COLO668 (cell line): ENCODE data around the gene AGPS.

ENCODE experiments used
- DNase-seq: peaks from one replicate; lab custom pipeline; 2025; ENCODE audit not compliant: unreplicated experiment; lab: John Stamatoyannopoulos, UW

The AGPS gene

DNA sequence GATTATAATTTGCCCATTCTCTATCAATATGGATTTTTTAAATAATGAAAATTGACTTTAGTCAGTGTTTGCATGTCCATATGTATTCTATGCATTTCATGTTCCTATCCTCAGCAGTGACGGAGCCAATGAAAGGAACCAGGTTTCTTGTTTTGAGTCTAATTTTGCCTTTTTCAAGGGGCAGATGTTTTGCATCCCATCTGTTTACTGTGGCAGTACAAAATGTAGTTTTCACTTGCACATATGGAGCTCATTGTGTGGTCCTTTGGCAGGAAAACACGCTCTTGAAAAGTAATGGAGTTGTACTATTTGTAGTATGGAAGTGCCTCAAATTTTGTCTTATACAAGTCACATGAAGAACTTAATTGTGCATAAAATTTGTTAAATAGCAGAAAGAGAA lies 127.8 kb downstream of the AGPS start:
- no peak for DNase-seq

GRCh38 chr2:177523781-177524180 lies 131.2 kb downstream of the AGPS start:
- DNase-seq: no peak

DNA sequence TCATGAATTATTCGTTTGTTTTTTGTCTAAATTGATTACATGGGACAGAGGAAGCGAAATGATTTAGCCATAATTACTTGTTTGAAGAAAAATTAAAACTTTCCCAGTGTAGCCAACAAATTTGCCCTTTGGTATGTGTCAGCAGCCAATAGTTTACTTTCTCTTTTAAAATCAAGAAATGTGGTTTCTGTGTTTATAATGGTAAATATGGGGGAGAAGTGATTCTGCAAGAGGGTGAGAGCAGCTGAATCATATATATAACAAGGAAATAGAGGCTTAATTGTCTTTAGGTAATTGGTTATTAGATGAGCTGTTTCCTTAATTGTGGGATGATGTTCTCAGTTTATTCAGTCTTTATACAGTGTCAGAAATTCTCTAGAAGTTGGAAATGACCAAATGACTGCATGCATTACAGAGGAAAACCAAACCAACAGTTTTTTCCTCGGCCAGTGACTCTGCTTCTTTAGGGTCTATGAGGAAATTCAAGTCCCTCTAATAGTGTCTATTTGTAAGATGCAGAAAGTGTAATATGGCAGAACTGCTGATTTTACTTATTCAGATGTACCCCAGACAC lies 132.9 kb downstream of the AGPS start:
- no peak for DNase-seq

- DNase-seq: no peak
Observed at GRCh38 chr2:177528351-177528933, 135.9 kb downstream of the AGPS start.

DNA sequence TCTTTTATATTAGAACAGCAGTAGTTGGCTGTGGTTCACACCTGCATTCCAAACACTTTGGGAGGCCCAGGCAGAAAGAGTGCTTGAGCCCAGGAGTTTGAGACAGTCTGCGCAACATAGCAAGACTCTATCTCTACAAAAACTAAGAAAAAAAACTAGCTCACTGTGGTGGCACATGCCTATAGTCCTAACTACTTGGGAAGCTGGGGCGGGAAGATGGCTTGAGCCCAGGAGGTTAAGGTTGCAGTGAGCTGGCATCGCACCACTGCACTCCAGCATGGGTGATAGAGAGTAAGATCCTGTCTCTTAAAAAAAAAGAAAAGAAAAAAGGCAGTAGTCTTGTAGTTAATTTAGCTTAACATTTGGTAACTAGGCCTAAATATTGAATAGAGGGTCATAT lies 136.6 kb downstream of the AGPS start:
- DNase-seq: no peak

DNA sequence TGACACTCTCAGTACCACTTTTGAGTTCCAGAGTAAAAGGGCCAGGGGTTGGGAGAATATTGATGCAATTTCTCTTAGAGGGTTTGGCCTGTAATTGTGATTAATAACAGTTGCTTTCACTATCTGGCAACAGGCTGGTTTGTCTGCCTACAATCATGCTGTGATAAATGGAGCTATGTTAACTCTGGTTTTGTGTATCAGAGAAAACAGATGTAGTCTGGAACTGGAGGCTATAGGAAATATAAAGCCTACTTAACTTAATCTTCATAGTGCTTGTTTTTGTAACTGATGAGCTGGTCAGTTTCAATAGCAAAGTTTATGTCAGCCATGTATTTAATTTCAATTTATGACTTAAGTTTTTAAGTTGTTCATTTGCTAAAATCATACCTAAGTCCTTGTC lies 138.0 kb downstream of the AGPS start:
- no peak for DNase-seq

GRCh38 chr2:177531706-177532105 lies 139.1 kb downstream of the AGPS start:
- DNase-seq: no peak

GRCh38 chr2:177532567-177532966 lies 140.0 kb downstream of the AGPS start:
- DNase-seq: no peak

DNA sequence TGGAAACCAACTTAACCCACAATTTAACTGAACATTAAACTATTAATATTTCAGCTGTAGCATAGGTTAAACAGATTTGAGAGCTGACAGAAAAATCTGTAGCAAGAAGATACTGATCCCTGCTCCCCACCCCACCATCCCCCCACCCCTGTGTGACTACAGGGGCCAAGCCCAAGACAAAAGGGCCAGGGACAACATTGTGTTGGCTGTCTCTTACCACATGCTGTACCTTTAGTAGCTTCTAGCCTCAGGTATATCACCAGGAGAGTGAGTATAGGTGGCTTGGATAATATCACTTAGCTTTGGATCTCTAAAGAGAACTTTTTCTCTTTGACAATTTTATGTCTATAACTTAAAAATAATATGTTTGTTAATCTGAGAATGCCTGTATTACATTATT lies 140.7 kb downstream of the AGPS start:
- no peak for DNase-seq

DNA sequence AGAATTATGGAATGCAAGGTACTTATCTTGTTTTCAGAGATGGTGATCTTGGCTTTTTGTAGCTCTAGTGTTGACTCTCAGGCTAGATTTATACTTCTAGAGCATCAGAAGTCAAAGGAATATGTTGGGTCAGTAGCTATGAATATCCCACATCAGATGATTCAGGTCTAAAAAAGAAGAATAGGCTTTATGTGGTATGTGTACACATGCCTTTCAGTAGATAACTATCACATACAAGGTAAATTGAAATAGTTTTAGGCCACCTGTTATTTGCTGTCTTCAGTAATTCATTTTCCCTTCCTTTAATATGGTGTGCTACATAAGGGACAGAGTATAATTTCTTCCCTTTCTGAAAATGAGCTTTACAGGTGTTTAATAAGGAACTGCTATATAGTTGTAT lies 142.4 kb downstream of the AGPS start:
- DNase-seq: no peak

DNA sequence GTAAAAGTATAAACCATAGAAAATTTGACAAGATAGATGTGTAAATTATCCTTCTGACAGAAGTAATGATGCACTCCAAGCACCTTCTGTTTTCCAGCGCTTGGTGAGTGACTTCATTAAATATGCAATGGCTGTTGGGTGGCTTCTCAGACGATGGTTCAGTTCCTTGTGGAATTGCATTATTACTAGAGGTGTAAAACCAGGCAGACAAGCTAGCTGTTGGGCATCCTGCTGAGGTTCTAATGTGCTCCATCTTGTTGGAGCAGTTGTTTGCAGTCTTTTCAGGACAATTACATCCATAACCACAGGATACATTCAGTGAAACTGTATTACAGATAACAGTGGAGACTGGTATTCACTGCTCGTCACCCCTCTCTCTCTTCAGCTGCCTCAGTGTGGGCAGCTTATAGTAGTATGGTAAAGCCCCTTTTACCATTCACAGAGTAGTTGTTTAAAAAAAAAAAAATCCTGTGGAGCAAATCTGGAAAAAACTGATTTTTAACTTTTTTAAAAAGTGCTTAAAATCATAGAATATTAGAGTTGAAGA lies 143.5 kb downstream of the AGPS start:
- no peak for DNase-seq

- DNase-seq: no peak
Observed at GRCh38 chr2:177537213-177537612, 144.6 kb downstream of the AGPS start.

- DNase-seq: no peak
Observed at GRCh38 chr2:177537636-177538035, 145.1 kb downstream of the AGPS start.

- no peak for DNase-seq
Observed at GRCh38 chr2:177538323-177538722, 145.8 kb downstream of the AGPS start.

DNA sequence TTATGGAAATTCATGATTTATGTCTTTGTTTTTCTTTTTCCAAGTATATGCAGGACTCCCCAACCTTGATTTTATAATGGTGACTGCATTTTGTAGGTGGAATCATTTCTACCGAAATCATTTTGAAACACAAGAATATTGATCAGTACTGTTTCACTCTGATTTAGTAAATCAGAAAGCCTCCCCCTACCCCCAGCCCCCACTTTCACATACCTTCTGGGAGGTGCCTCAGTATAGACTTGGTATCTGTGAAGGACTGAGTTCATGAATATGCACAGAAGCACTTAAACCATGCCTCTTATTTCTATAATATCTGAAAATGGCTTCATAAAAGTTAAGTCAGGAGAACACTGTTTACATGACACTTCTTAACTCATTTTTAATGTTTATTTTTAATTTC lies 147.7 kb downstream of the AGPS start:
- no peak for DNase-seq

GRCh38 chr2:177541258-177541991 lies 148.9 kb downstream of the AGPS start:
- no peak for DNase-seq

- no peak for DNase-seq
Observed at GRCh38 chr2:177542396-177542795, 149.8 kb downstream of the AGPS start.

- no peak for DNase-seq
Observed at GRCh38 chr2:177543007-177543760, 150.6 kb downstream of the AGPS start.

DNA sequence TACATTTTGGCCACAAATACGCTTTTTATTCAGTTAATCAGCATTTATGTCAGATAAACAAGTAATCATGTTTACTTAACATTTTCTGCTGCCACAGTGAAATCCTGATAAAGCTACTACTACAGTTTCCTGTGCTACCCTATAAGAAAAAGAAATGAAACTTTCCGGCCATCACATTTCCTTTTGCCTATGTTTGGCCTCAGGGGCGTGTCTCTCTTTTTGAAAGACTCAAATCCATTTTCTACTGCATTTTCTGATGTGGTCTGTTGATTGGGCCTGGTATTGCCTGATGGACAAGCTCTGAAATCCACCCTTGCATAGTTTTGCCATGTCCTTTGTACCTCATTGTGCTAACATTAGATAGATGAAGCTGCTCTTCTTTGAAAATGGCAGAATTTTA lies 152.6 kb downstream of the AGPS start:
- no peak for DNase-seq

DNA sequence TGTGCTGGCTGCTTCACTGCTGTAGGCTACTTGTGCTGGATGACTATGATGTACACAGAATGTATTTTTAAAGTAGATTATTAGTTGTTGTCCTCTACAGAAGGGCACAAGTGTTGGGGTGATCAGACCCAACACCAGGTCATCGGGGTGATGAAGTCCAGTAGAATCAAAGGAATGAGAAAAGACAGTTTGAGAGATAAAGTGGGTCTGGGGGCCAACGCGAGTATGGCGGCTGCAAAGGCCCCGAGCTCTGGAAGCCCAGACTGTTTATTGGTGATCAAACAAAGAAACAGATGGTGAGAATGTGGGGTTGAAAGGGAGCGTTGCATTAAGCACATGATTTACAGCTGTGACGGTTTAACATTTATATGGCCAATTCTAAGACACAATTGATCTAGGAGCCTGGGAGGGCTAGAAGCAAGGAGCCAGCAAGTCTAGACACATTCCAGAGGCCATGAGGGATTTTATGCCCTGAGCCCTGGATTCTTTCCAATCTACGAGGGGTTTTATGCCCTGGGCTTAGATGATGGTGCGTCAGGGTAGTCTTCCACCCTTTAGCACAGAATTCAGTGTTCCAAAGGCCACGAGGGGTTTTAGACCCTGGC lies 153.5 kb downstream of the AGPS start:
- DNase-seq: no peak

- no peak for DNase-seq
Observed at GRCh38 chr2:177547122-177547521, 154.5 kb downstream of the AGPS start.
